Measurements from ENCODE around the gene IGFBPL1.

The IGFBPL1 gene

GRCh38 chr9:38432922-38433510 lies 8.8 kb upstream of the IGFBPL1 start:
- in situ Hi-C loops (cut with HindIII; ENCODE audit: low sequenced_read_pairs) = no loop called here

DNA sequence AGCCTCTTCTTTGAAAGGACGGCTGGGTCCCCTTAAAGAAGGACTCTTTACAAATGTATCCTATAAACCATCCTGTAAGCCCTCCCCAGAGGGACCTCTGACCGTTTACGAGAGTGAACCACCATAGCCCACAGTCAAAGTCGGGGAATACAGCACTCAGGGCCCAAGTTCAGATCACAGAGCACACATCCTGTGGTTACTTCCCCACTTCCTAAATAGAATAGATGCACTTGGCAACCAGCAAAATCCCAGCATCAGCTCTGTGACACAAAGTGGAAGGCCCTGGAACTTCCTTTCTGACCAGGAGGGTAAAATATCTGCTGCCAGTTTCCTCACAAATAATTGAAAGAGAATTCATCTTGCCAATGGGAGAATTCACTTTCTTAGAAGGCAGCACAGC lies 6.9 kb upstream of the IGFBPL1 start:
- in situ Hi-C loops (cut with HindIII; ENCODE audit: low sequenced_read_pairs) = no loop called here

- in situ Hi-C loops (cut with HindIII; ENCODE audit: low sequenced_read_pairs) = no loop called here
Observed at GRCh38 chr9:38428062-38428461, 3.8 kb upstream of the IGFBPL1 start.

DNA sequence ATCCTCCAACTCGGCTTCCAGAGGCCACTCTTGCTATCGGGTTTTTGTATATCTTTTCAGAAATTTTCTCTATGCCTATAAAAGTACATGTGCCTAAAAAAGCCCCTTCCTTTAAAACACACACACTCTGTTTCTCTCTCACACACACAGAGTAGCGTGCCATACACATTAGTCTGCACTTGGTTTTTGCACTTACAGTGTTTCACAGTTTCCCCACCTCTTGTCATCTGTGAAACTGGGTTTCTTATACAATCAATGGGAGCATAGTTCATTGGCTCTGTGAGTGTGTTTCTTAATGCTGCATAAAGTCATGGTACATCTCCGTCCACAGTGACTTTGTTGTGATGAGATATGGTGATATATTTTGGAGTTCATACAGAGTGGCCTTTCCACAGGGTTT lies 664 bp upstream of the IGFBPL1 start:
- in situ Hi-C loops (cut with HindIII; ENCODE audit: low sequenced_read_pairs) = no loop called here

- in situ Hi-C loops (cut with HindIII; ENCODE audit: low sequenced_read_pairs) = no loop called here
Observed at GRCh38 chr9:38423273-38423972, 831 bp downstream of the IGFBPL1 start.

GRCh38 chr9:38422555-38423260 lies 1.5 kb downstream of the IGFBPL1 start:
- in situ Hi-C loops (cut with HindIII; ENCODE audit: low sequenced_read_pairs) = no loop called here

- in situ Hi-C loops (cut with HindIII; ENCODE audit: low sequenced_read_pairs) = no loop called here
Observed at GRCh38 chr9:38421498-38422211, 2.6 kb downstream of the IGFBPL1 start.

- in situ Hi-C loops (cut with HindIII; ENCODE audit: low sequenced_read_pairs) = no loop called here
Observed at GRCh38 chr9:38419181-38419580, 5.1 kb downstream of the IGFBPL1 start.

GRCh38 chr9:38418366-38418765 lies 5.9 kb downstream of the IGFBPL1 start:
- in situ Hi-C loops (cut with HindIII; ENCODE audit: low sequenced_read_pairs) = no loop called here

DNA sequence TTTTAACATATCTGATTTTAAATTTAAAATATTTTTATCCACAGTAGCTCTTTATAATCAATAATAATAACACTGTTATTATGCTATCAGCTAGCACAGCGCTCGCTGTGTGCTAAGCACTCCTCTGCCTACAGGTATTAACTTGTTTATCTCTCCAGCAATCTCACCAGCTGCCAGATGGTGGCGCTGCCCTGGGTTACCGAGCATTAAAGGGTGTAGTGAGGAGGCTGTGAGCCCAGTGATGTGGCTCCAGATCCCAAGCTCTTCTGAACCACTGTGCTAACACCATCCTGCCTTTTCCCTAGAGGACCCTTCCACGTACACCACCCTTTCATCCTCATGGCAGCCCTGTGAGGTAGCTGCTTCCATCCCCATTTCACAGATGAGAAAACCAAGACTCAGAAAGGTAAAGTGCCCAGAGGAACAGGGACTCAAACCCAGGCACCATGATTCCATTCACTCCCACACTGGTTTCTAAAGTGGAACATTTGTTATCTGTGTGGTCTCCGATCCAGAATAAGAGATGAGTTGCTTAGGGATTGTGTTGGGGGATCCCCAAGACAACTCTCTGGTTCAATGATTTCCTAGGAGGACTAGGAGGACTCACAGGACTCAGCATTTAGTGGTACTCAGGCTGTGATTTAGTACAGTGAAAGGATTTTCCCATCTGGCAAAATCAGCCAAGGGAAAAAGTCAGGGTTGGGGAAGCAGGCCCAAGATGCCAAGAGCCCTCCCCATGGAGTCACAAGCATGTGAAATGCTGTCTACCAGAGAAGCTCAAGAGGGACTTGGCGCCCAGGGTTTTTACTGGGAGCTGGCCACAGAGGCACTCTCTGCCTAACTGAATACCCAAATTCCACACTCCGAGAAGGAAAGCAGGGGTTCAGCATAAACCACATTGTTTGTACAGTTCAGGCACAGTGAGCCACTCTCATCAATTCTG lies 7.0 kb downstream of the IGFBPL1 start:
- in situ Hi-C loops (cut with HindIII; ENCODE audit: low sequenced_read_pairs) = no loop called here

DNA sequence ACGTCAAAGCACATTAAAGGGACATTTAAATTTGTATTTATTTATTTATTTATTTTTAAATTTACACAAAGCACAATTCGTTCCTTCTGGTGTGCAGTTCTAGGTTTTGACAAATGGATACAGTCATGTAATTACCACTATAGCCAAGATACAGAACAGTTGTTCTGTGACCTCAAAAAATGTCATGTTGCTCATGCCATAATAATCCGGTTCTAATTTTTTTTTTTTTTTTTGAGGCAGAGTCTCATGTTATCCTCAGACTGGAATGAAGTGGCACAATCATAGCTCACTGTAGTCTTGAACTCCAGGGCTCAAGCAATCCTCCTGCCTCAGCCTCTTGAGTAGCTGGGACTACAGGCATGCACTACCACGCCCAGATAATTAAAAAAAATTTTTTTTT lies 7.8 kb downstream of the IGFBPL1 start:
- in situ Hi-C loops (cut with HindIII; ENCODE audit: low sequenced_read_pairs) = no loop called here

DNA sequence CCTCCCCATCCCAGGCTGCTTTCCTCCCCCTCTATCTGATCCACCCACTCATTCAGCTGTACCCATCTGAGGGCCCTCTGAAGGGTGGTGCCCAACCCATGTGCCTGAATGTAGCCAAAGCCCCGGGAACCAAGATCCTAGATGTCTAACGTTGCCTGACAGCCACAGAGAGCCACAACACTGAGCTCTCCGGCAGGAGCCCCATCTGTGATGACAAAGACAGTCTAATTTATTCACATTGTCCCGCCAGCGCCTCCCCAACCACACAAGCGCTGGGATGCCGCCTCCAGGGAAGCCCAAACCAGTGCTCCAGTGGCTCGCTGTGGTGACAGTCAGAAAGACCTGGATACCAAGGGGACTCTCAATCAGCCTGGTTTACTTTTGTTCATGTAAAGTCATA lies 8.4 kb downstream of the IGFBPL1 start:
- in situ Hi-C loops (cut with HindIII; ENCODE audit: low sequenced_read_pairs) = no loop called here

DNA sequence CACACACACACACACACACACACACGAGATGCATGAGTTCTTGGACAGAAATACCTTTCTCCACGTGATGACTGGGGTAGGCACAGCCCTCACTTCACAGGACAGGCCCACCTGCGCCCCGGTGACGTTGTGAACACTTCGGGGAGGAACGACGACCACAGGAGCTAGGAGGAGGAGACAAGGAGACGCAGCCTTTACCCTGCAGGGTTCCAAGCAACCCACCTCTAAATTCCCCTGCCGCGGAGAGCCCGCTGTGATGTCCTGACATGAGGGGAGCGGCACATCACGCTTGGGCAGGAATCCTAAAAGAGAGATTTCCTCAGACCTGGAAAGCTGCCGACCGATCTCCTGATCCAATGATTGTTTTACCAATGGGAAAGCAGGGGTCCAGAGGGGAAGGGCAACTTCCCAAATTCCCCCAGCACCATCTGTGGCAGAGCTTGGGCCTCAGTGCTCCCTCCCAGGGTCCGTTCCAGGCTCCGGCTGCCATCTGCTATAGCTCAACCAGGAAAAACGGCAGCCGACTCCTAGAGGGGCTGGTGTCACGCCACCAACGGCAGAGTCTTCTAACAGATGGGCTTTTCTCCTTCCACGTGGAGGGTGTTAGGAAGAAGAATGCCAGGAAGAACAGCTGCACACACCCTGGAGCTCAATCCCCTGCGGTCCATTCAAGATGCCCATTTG lies 10.1 kb downstream of the IGFBPL1 start:
- in situ Hi-C loops (cut with HindIII; ENCODE audit: low sequenced_read_pairs) = no loop called here

DNA sequence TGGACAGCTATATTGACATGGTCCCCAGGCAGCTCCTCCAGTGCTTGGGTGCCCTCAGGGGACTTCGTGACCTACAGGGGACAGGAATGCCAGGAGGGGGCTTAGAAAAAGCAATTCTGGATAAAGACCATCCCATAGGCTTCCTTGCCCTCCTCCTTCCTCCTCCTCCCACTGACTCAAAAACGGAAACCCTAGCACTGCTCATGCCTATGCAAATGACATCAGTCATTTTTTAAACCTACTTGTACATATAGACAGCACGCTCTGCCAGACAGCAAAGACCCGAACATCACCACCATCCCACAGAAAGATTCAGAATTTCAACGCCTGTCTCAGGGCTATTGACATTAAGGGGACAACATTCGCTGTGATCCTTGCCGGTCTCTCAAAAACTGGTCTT lies 11.0 kb downstream of the IGFBPL1 start:
- in situ Hi-C loops (cut with HindIII; ENCODE audit: low sequenced_read_pairs) = no loop called here

GRCh38 chr9:38412751-38413150 lies 11.5 kb downstream of the IGFBPL1 start:
- in situ Hi-C loops (cut with HindIII; ENCODE audit: low sequenced_read_pairs) = no loop called here

DNA sequence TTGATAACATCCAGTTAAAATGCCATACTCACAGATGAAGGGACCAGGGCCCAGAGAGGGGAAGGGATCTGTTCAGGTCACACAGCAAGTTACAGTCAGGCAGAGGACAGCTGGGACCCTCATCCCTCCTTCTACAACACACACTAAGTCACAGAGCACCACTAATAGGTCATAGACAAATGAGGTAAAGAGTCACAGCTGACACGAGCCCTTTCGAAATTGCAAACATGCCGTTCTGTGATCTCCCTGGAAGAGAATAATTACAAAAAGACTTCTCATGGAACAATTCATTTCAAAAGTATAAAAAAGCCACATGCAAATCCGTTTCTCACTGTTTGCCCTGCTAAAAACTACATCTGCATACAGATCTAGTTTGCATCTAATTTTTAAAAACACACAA lies 15.5 kb downstream of the IGFBPL1 start:
- in situ Hi-C loops (cut with HindIII; ENCODE audit: low sequenced_read_pairs) = no loop called here

DNA sequence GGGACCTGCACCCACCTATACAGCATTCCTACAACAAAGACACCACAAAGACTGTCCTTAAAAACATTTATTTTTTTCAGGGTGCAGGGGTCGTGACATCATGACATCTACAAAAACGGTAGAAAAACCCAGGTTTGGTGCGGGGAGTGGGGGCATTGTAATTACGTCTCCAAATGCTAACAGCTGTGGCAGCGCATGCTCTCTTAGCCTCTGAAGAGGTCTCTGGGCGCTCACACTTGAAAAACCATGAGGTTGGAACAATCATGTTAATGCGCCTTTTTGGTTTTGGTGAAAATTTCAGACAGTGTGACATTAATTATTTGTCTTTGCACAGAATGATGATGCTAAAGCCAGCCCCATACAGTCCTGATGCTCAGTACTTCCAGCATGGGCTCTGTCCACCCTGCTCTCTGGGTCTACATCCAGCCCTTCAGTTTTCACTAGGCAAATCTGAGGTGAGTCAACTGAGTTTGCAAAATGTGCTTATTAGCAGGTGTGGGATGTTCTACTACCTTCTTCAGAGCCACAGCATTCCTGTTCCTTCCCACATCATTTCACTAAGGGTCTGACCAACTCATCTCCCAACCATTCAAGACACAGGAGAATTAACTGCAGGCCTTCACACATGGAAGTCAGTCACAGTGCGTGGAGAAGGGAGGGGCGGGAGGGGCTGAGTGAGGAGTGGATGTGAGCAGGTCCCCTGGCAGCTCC lies 17.6 kb downstream of the IGFBPL1 start:
- in situ Hi-C loops (cut with HindIII; ENCODE audit: low sequenced_read_pairs) = no loop called here

DNA sequence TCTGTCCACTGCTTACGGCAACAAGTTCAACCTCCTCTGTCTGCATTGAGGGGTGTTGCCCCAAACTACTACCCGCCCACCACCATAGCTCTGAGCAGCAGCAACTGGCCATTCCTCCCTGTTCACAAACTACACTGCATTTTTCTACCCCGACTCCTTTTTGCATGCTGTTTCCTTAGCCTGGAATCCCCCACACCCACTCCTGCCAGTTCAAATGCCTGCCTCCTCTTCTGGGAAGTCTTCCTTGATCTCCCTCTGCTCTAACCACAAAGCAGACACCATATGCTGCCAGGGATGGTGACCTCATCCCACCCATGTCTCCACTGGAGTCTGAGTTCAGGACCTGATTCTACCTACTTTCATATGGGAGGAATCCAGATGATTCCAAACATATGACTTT lies 18.5 kb downstream of the IGFBPL1 start:
- in situ Hi-C loops (cut with HindIII; ENCODE audit: low sequenced_read_pairs) = no loop called here

DNA sequence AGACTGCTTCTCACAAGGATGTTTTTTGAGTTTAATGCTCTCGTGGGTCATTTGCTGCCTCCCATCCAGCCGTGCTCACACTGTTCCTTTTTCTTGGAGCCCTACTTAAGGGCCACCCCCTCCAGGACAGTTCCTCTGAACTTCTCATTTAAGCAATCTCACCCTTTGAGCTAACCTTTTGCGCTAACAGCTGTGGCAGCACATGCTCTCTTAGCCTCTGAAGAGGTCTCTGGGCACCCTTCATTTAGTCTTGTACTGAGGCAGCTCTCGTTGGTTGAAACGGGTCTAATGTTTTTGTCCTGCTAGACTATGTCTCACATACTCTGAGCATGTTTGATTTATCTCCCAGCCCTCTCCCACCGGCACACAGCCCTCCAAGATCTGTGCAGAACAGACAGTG lies 19.9 kb downstream of the IGFBPL1 start:
- in situ Hi-C loops (cut with HindIII; ENCODE audit: low sequenced_read_pairs) = no loop called here
